NCI-H2196 treated with DMSO at 0.1 percent for 48 hours (cell line): ENCODE data around the gene S100A1.
"Not testable (repeated sequence)": the region's sequence is repeated elsewhere in the genome, so short reads cannot be mapped to it uniquely, and the experiment has no call there.

ENCODE experiments used
- DNase-seq: peaks from one replicate; lab custom pipeline; 2025; ENCODE audit not compliant: unreplicated experiment; lab: John Stamatoyannopoulos, UW

Gene S100A1

GRCh38 chr1:153627715-153628626 is at the start of gene S100A1:
S100A1 (plus strand) TSS chr1:153628434; CDS start chr1:153630522, 2,088 bp downstream.
- DNase-seq, result no peak

GRCh38 chr1:153578490-153578889 is 49.7 kb upstream of the S100A1 start:
- DNase-seq, result no peak

- DNase-seq, result no peak
These were observed 49.3 kb upstream of the S100A1 start for GRCh38 chr1:153578936-153579335.

- not testable (repeated sequence) for DNase-seq
These were observed 45.4 kb upstream of the S100A1 start for GRCh38 chr1:153582836-153583235.

GRCh38 chr1:153583514-153583913 is 44.7 kb upstream of the S100A1 start:
- not testable (repeated sequence) for DNase-seq

GRCh38 chr1:153583976-153584375 is 44.3 kb upstream of the S100A1 start:
- no peak for DNase-seq

GRCh38 chr1:153585006-153585405 is 43.2 kb upstream of the S100A1 start:
- DNase-seq, result no peak

- no peak for DNase-seq
These were observed 41.9 kb upstream of the S100A1 start for GRCh38 chr1:153586347-153586746.

- DNase-seq, result no peak
These were observed 40.9 kb upstream of the S100A1 start for GRCh38 chr1:153587314-153587713.

- DNase-seq, result not testable (repeated sequence)
These were observed 40.2 kb upstream of the S100A1 start for GRCh38 chr1:153588033-153588432.

- DNase-seq, result no peak
These were observed 39.8 kb upstream of the S100A1 start for GRCh38 chr1:153588482-153588881.

GRCh38 chr1:153592748-153593147 is 35.5 kb upstream of the S100A1 start:
- no peak for DNase-seq

GRCh38 chr1:153597206-153597605 is 31.0 kb upstream of the S100A1 start:
- no peak for DNase-seq

- DNase-seq, result no peak
These were observed 29.7 kb upstream of the S100A1 start for GRCh38 chr1:153598309-153599172.

- DNase-seq, result no peak
These were observed 28.4 kb upstream of the S100A1 start for GRCh38 chr1:153599847-153600246.

- DNase-seq, result no peak
These were observed 25.5 kb upstream of the S100A1 start for GRCh38 chr1:153602749-153603148.

- no peak for DNase-seq
These were observed 22.0 kb upstream of the S100A1 start for GRCh38 chr1:153606194-153606593.

- no peak for DNase-seq
These were observed 20.9 kb upstream of the S100A1 start for GRCh38 chr1:153607381-153607780.

GRCh38 chr1:153608089-153608682 is 20.0 kb upstream of the S100A1 start:
- DNase-seq, result no peak

- no peak for DNase-seq
These were observed 19.3 kb upstream of the S100A1 start for GRCh38 chr1:153608742-153609584.

GRCh38 chr1:153609585-153609907 is 18.7 kb upstream of the S100A1 start:
- DNase-seq, result no peak
